GM12878 (cell line): ENCODE measurements around the gene RP9. TPM values are rescaled to one million over a fixed set of nuclear protein-coding genes. Genes with fewer than 3 reads are reported as not detected.

Experiments used
- ATAC-seq: fragments of 200-7000 bp; cut with Tn5 transposase; 3 replicates; pipeline ENCODE4 v1.9.1; 2020; ENCODE audit warnings: mild to moderate bottlenecking, moderate library complexity
- BruUV-seq: library from RNA; stranded (reverse); fragments of 400-500 nt; replicated peaks from 2 replicates; lab custom pipeline; 2021; lab: Mats Ljungman, UMichigan
- CTCF ChIA-PET: fragments of 300-600 bp; sonication (Branson Sonifier 250); formaldehyde crosslinking; extraction: SDS; loops from one replicate; lab custom pipeline; 2021; ENCODE audit warnings: inconsistent platforms; lab: Yijun Ruan, JAX
- POLR2A ChIA-PET: fragments of 350-600 bp; formaldehyde crosslinking; extraction: SDS; loops from one replicate; lab custom pipeline; 2021; ENCODE audit warnings: inconsistent platforms; lab: Charles Lee
- RAD21 ChIA-PET: fragments of 300-600 bp; sonication (Branson Sonifier 250); formaldehyde crosslinking; loops from one replicate; lab custom pipeline; 2023; ENCODE audit warnings: antibody characterized with exemption; ENCODE audit not compliant: unreplicated experiment; lab: Charles Lee
- SMC1A ChIA-PET: fragments of 300-600 bp; sonication (Branson Sonifier 250); formaldehyde crosslinking; loops from one replicate; lab custom pipeline; 2023; ENCODE audit not compliant: unreplicated experiment, uncharacterized antibody; lab: Charles Lee
- DNase-seq: peaks from one replicate; pipeline ENCODE4 v3.0.0-alpha.2; 2011; ENCODE audit warnings: low read depth, low spot score
- FAIRE-seq: peaks from 3 replicates; lab custom pipeline; 2011; peaks lifted over from hg19 to GRCh38; lab: Jason Lieb, UNC
- H2AFZ ChIP-seq: 2 replicates; pipeline ENCODE4 v1.6.0; 2011; ENCODE audit warnings: low read depth, low read length, control low read depth; ENCODE audit not compliant: control insufficient read depth
- H3K27ac ChIP-seq: 2 replicates; pipeline ENCODE4 v1.5.1; 2011; ENCODE audit warnings: control low read depth; ENCODE audit not compliant: control insufficient read depth, insufficient read depth
- H3K27me3 ChIP-seq, 2 experiments: replicated peaks in 1 of 2; 2 replicates each; pipeline versions ENCODE4 v1.6.0 to v1.6.1; 2011; ENCODE audit warnings: low read length in 1 of 2; ENCODE audit not compliant: control insufficient read depth in 2 of 2, insufficient read depth in 2 of 2
- H3K36me3 ChIP-seq, 2 experiments: 2 replicates each; pipeline ENCODE4 v1.5.1; 2011; ENCODE audit warnings: low read length in 1 of 2; ENCODE audit not compliant: control insufficient read depth in 2 of 2, insufficient read depth in 2 of 2
- H3K4me1 ChIP-seq: 2 replicates; pipeline ENCODE4 v1.6.1; 2011; ENCODE audit warnings: mild to moderate bottlenecking, low read length, moderate library complexity, mixed read lengths; ENCODE audit not compliant: control insufficient read depth, insufficient read depth
- H3K4me2 ChIP-seq: 2 replicates; pipeline ENCODE4 v1.6.0; 2011; ENCODE audit warnings: control low read depth; ENCODE audit not compliant: control insufficient read depth, insufficient read depth
- H3K4me3 ChIP-seq: fragments of 200-600 bp; sonication (generic); 2 replicates; pipeline ENCODE4 v1.5.1; 2016
- H3K79me2 ChIP-seq: 2 replicates; pipeline ENCODE4 v1.6.0; 2011; ENCODE audit warnings: low read length; ENCODE audit not compliant: control insufficient read depth, insufficient read depth
- H3K9ac ChIP-seq: 2 replicates; pipeline ENCODE4 v1.8.0; 2011; ENCODE audit warnings: low read length, control low read depth, mixed read lengths; ENCODE audit not compliant: control insufficient read depth, insufficient read depth
- H3K9me3 ChIP-seq: replicated peaks from 3 replicates; pipeline ENCODE4 v1.5.1; 2011; ENCODE audit warnings: mild to moderate bottlenecking, low read length; ENCODE audit not compliant: control insufficient read depth, insufficient read depth
- H4K20me1 ChIP-seq: 2 replicates; pipeline ENCODE4 v1.6.0; 2011; ENCODE audit not compliant: control insufficient read depth, insufficient read depth
- E4F1 ChIP-seq: fragments of 450-650 bp; IDR thresholded peaks from 2 replicates; pipeline ENCODE4 v1.6.1; 2018; ENCODE audit warnings: borderline replicate concordance, mild to moderate bottlenecking; ENCODE audit not compliant: partially characterized antibody
- KAT2A ChIP-seq: conservative IDR thresholded peaks from 2 replicates; pipeline ENCODE4 v1.6.1; 2011; ENCODE audit warnings: low read depth, low read length; ENCODE audit not compliant: control insufficient read depth
- RAD21 ChIP-seq: IDR thresholded peaks from 2 replicates; pipeline ENCODE4 v1.6.1; 2011; ENCODE audit warnings: mild to moderate bottlenecking, low read depth, low read length, moderate library complexity; ENCODE audit not compliant: insufficient read depth
- RUNX3 ChIP-seq: IDR thresholded peaks from 2 replicates; pipeline ENCODE4 v1.6.1; 2012; ENCODE audit warnings: low read length, inconsistent platforms
- SMARCA5 ChIP-seq: fragments of 450-650 bp; IDR thresholded peaks from 2 replicates; pipeline ENCODE4 v1.6.1; 2017; ENCODE audit warnings: mild to moderate bottlenecking
- SMC3 ChIP-seq: IDR thresholded peaks from 2 replicates; pipeline ENCODE4 v1.6.1; 2011; ENCODE audit warnings: low read length, improper control_type of control experiment, borderline replicate concordance
- WGBS: methylation state at CpG from one replicate; pipeline ENCODE4 v1.1.6; 2016; ENCODE audit warnings: low lambda C conversion rate; ENCODE audit not compliant: insufficient replicate concordance, insufficient coverage; ENCODE audit errors: missing lambda C conversion rate; 5-methylcytosine and 5-hydroxymethylcytosine counted together
- in situ Hi-C: fragments of 300-500 bp; cut with MboI; formaldehyde crosslinking; loops from 9 replicates; pipeline ENCODE4 v1.14.3; 2018; ENCODE audit warnings: mixed read lengths
- intact Hi-C: fragments of 100-400 bp; cut with micrococcal nuclease; formaldehyde crosslinking; loops from one replicate; pipeline ENCODE4 v1.14.2; 2022; ENCODE audit not compliant: unreplicated experiment
- polyA plus RNA-seq, 11 experiments: library from polyadenylated mRNA; depleted of rRNA in 4 of 11; unstranded in 6 of 11; stranded (reverse) in 5 of 11; fragments of >200 nt; fragmentation: Nextera tagmentation in 4 of 11; fragmentation: Illumina TruSeq in 1 of 11; extraction: Ambion mirVana in 4 of 11; extraction: Trizol in 1 of 11; gene quantifications; 1 replicate in 1 of 11; 2 replicates in 10 of 11; pipeline versions ENCODE4 v1.2.1 to v1.2.3, GENCODE V29; 2011 to 2016; ENCODE audit warnings: inconsistent platforms in 2 of 11, missing spikeins in 2 of 11, low read depth in 1 of 11
- total RNA-seq, 4 experiments: library from RNA; depleted of rRNA in 3 of 4; stranded (reverse); fragments of >200 nt in 3 of 4; fragmentation: Illumina TruSeq in 1 of 4; extraction: Trizol in 1 of 4; gene quantifications; 2 replicates each; pipeline versions ENCODE4 v1.2.1 to v1.2.3, GENCODE V29; 2013 to 2021
- TF ChIP-seq, protein P1 (sequence below), 3 experiments: IDR thresholded peaks in 2 of 3; conservative IDR thresholded peaks in 1 of 3; 2 replicates each; pipeline ENCODE4 v1.5.1; 2011; ENCODE audit warnings: low read depth in 3 of 3, low read length in 3 of 3, mild to moderate bottlenecking in 3 of 3, control low read depth in 2 of 3, moderate library complexity in 2 of 3, inconsistent platforms in 1 of 3, mixed read lengths in 1 of 3; ENCODE audit not compliant: control insufficient read depth in 2 of 3, insufficient read depth in 1 of 3; ENCODE audit errors: extremely low read depth in 1 of 3
- TF ChIP-seq, protein P2 (sequence below): fragments of 450-650 bp; formaldehyde crosslinking; IDR thresholded peaks from 2 replicates; pipeline ENCODE4 v1.4.0; 2020; ENCODE audit warnings: mild to moderate bottlenecking, moderate library complexity

The RP9 gene
- total and polyA plus RNA-seq, 10 of the 15 experiments (the other 5 are each of a cell fraction or from before 2014, with no cell fraction given) = 7.6 to 25.3 (median 16.9) TPM

DNA sequence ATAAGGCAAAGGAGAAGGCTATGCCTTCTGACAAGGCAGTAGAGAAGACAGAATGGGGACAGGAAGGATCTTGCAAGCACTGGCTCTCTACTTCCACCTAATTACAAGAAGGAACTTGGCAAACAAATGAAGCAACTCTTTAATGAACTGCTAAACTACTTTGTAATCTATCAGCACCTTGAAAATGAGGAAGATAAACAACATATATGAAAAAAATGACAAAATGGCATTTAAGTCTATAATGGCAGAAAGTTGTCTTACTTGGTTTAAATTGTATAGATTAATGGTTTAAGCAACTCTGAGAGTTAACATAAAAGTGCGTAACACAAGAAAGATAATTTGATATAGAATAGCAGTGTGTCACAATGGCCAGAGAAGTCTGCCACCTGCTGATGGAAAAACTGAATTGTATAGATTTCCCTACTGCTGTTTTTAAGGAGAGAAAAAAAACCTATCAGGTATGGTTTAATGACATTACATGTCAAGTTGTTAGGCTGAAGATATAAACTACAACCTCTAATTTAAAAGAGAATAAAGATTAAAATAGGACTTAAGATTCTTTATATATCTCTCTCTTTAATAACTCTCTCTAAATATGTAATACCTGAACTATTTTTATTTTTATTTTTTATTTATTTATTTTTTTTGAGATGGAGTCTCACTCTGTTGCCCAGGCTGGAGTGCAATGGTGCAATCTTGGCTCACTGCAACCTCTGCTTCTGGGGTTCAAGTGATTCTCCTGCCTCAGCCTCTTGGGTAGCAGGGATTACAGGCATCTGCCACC is 58.5 kb downstream of the RP9 start:
- TF ChIP-seq RAD21 (peak; percentile 69), KAT2A (no peak), SMC3 (peak; percentile 46; the same call in 1 of the 2 replicates), E4F1 (no peak), SMARCA5 (0 out of 2 replicates have a peak, but pooled peaks have one; percentile 57), RUNX3 (no peak)
- TF ChIP-seq, protein P1, sequence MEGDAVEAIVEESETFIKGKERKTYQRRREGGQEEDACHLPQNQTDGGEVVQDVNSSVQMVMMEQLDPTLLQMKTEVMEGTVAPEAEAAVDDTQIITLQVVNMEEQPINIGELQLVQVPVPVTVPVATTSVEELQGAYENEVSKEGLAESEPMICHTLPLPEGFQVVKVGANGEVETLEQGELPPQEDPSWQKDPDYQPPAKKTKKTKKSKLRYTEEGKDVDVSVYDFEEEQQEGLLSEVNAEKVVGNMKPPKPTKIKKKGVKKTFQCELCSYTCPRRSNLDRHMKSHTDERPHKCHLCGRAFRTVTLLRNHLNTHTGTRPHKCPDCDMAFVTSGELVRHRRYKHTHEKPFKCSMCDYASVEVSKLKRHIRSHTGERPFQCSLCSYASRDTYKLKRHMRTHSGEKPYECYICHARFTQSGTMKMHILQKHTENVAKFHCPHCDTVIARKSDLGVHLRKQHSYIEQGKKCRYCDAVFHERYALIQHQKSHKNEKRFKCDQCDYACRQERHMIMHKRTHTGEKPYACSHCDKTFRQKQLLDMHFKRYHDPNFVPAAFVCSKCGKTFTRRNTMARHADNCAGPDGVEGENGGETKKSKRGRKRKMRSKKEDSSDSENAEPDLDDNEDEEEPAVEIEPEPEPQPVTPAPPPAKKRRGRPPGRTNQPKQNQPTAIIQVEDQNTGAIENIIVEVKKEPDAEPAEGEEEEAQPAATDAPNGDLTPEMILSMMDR (IDR thresholded peaks at IDR 0.05 in 2 of 3, conservative IDR thresholded peaks at IDR 0.05 in 1 of 3; ENCODE audit: control insufficient read depth in 2 of 3, extremely low read depth in 1 of 3, insufficient read depth in 1 of 3, low read depth in 3 of 3, low read length in 3 of 3) = peak; percentile 50 to 62 (median 58)
- TF ChIP-seq, protein P2, sequence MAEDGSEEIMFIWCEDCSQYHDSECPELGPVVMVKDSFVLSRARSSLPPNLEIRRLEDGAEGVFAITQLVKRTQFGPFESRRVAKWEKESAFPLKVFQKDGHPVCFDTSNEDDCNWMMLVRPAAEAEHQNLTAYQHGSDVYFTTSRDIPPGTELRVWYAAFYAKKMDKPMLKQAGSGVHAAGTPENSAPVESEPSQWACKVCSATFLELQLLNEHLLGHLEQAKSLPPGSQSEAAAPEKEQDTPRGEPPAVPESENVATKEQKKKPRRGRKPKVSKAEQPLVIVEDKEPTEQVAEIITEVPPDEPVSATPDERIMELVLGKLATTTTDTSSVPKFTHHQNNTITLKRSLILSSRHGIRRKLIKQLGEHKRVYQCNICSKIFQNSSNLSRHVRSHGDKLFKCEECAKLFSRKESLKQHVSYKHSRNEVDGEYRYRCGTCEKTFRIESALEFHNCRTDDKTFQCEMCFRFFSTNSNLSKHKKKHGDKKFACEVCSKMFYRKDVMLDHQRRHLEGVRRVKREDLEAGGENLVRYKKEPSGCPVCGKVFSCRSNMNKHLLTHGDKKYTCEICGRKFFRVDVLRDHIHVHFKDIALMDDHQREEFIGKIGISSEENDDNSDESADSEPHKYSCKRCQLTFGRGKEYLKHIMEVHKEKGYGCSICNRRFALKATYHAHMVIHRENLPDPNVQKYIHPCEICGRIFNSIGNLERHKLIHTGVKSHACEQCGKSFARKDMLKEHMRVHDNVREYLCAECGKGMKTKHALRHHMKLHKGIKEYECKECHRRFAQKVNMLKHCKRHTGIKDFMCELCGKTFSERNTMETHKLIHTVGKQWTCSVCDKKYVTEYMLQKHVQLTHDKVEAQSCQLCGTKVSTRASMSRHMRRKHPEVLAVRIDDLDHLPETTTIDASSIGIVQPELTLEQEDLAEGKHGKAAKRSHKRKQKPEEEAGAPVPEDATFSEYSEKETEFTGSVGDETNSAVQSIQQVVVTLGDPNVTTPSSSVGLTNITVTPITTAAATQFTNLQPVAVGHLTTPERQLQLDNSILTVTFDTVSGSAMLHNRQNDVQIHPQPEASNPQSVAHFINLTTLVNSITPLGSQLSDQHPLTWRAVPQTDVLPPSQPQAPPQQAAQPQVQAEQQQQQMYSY = no peak
- Histone ChIP-seq H3K9me3 (peaks cover 4% of the 10 kb centered on the region; the same call in 2 of the 3 replicates), H3K4me3 (peak overlapping the region; percentile 25; the same call in 1 of the 2 replicates), H3K79me2 (peaks cover 91% of the 10 kb centered on the region), H2AFZ (no peak overlapping the region; the same call in 1 of the 2 replicates), H4K20me1 (no peaks in the 10 kb centered on the region), H3K36me3 (no peaks in the 10 kb centered on the region; a peak in 2 of 4 replicates), H3K27ac (peak overlapping the region; percentile 56; the same call in 1 of the 2 replicates), H3K27me3 (no peaks in the 10 kb centered on the region), H3K9ac (no peak overlapping the region), H3K4me2 (peak overlapping the region; percentile 66), H3K4me1 (peaks cover 21% of the 10 kb centered on the region)
- FAIRE-seq = peak; percentile 69
- SMC1A ChIA-PET = interaction anchor here (0.5 to 2.6 kb wide), 5 partner anchors 10 to 1491 kb away, joined by 3 to 22 read pairs (median 8); no protein-coding TSS in a partner anchor
- POLR2A ChIA-PET = interaction anchor here (1.2 to 1.8 kb wide), 2 partner anchors 11 to 12 kb away, joined by 6 read pairs; partner anchors contain the start of gene NT5C3A
- RAD21 ChIA-PET = interaction anchor here (0.9 to 4.1 kb wide), 7 partner anchors 10 to 204 kb away, joined by 3 to 29 read pairs (median 6); partner anchors contain the start of gene RP9
- no TSS peak for BruUV-seq
- intact Hi-C loops = loop anchor here (1.0 to 5.0 kb wide), 2 partner anchors 204 to 358 kb away; no protein-coding TSS in a partner anchor
- CTCF ChIA-PET = interaction anchor here (0.9 to 3.9 kb wide), 10 partner anchors 10 to 357 kb away, joined by 3 to 33 read pairs (median 6); partner anchors contain the start of gene NT5C3A
- 0% methylated on average over 1 of the region's 1 CpG for WGBS
- in situ Hi-C loops = loop anchor here (10.0 kb wide), 1 partner anchor 356 kb away; no protein-coding TSS in a partner anchor
- DNase-seq = no peak
- ATAC-seq = peak; percentile 67
